Panc1 (cell line): ENCODE data around the gene CLCN1.

Experiments used
- CTCF ChIP-seq: fragments of 450-650 bp; IDR thresholded peaks from 2 replicates; pipeline ENCODE4 v1.5.1; 2017; ENCODE audit warnings: mild to moderate bottlenecking
- POLR2AphosphoS5 ChIP-seq: IDR thresholded peaks from 2 replicates; pipeline ENCODE4 v1.6.1; 2012; ENCODE audit warnings: mild to moderate bottlenecking, low read depth, low read length, moderate library complexity
- REST ChIP-seq, 2 experiments: IDR thresholded peaks; 2 replicates each; pipeline ENCODE4 v1.6.1; 2011 to 2012; ENCODE audit warnings: low read depth in 2 of 2, control low read depth in 1 of 2, low read length in 1 of 2, mild to moderate bottlenecking in 1 of 2, moderate library complexity in 1 of 2; ENCODE audit not compliant: insufficient read depth in 1 of 2
- SIN3A ChIP-seq: IDR thresholded peaks from 2 replicates; pipeline ENCODE4 v1.6.1; 2012; ENCODE audit warnings: low read depth, mild to moderate bottlenecking, low read length, moderate library complexity, borderline replicate concordance; ENCODE audit not compliant: insufficient read depth
- TCF7L2 ChIP-seq: IDR thresholded peaks from 2 replicates; pipeline ENCODE4 v1.6.1; 2011; ENCODE audit warnings: mild to moderate bottlenecking, low read depth, low read length, inconsistent platforms

- TF ChIP-seq CTCF = no peak
- no peak for TF ChIP-seq REST (IDR thresholded peaks at IDR 0.05; ENCODE audit: insufficient read depth in 1 of 2, low read depth in 2 of 2, low read length in 1 of 2)
- no peak for TF ChIP-seq TCF7L2
- TF ChIP-seq SIN3A = no peak
- no peak for TF ChIP-seq POLR2AphosphoS5
These were observed 68.2 kb downstream of the CLCN1 start for GRCh38 chr7:143384148-143384547.
